Trophoblast cell (in vitro differentiated cells and primary cell): ENCODE data around the gene STRN.

ENCODE experiments used
- DNase-seq, 2 donors: peaks; one replicate each; pipeline ENCODE4 v3.0.0-alpha.2; 2016
- H2AFZ ChIP-seq: 2 replicates; pipeline ENCODE4 v1.6.1; 2013; ENCODE audit warnings: low read length, moderate library complexity, mild to moderate bottlenecking; ENCODE audit not compliant: insufficient read depth, poor library complexity
- H2AK5ac ChIP-seq: 2 replicates; pipeline ENCODE4 v1.6.1; 2013; ENCODE audit warnings: mild to moderate bottlenecking, low read length
- H2BK120ac ChIP-seq: 2 replicates; pipeline ENCODE4 v1.6.1; 2013; ENCODE audit warnings: low read length, mild to moderate bottlenecking, moderate library complexity; ENCODE audit not compliant: insufficient read depth, poor library complexity
- H2BK12ac ChIP-seq: 2 replicates; pipeline ENCODE4 v1.6.1; 2013; ENCODE audit warnings: mild to moderate bottlenecking, low read length, moderate library complexity
- H2BK5ac ChIP-seq: 2 replicates; pipeline ENCODE4 v1.6.1; 2013; ENCODE audit warnings: low read length, low read depth, moderate library complexity, mild to moderate bottlenecking; ENCODE audit not compliant: poor library complexity
- H3K14ac ChIP-seq: 2 replicates; pipeline ENCODE4 v1.6.1; 2013; ENCODE audit warnings: mild to moderate bottlenecking, low read length
- H3K18ac ChIP-seq: 2 replicates; pipeline ENCODE4 v1.6.1; 2013; ENCODE audit warnings: mild to moderate bottlenecking, low read length
- H3K23ac ChIP-seq: 2 replicates; pipeline ENCODE4 v1.6.1; 2013; ENCODE audit warnings: low read length
- H3K27ac ChIP-seq: 2 replicates; pipeline ENCODE4 v1.5.1; 2013; ENCODE audit warnings: low read depth, mild to moderate bottlenecking, inconsistent platforms, low read length, moderate library complexity
- H3K27me3 ChIP-seq: 2 replicates; pipeline ENCODE4 v1.6.1; 2013; ENCODE audit warnings: inconsistent platforms, mild to moderate bottlenecking, low read length, moderate library complexity; ENCODE audit not compliant: insufficient read depth
- H3K36me3 ChIP-seq, 2 experiments: 1 replicate in 1 of 2; 2 replicates in 1 of 2; pipeline ENCODE4 v1.6.1; 2013; ENCODE audit warnings: low read length in 2 of 2, mild to moderate bottlenecking in 2 of 2, moderate library complexity in 1 of 2; ENCODE audit not compliant: insufficient read depth in 2 of 2, control insufficient read depth in 1 of 2
- H3K4ac ChIP-seq: 2 replicates; pipeline ENCODE4 v1.6.1; 2013; ENCODE audit warnings: low read depth, mild to moderate bottlenecking, low read length, moderate library complexity
- H3K4me1 ChIP-seq, 2 experiments: 1 replicate in 1 of 2; 2 replicates in 1 of 2; pipeline ENCODE4 v1.6.1; 2013; ENCODE audit warnings: low read length in 2 of 2, mild to moderate bottlenecking in 2 of 2, moderate library complexity in 1 of 2; ENCODE audit not compliant: insufficient read depth in 2 of 2, control insufficient read depth in 1 of 2
- H3K4me2 ChIP-seq: 2 replicates; pipeline ENCODE4 v1.6.1; 2013; ENCODE audit warnings: inconsistent platforms, mild to moderate bottlenecking, low read length, moderate library complexity
- H3K4me3 ChIP-seq: 2 replicates; pipeline ENCODE4 v1.5.1; 2013; ENCODE audit warnings: mild to moderate bottlenecking, low read depth, low read length, inconsistent platforms
- H3K79me1 ChIP-seq: one replicate; pipeline ENCODE4 v1.6.1; 2013; ENCODE audit warnings: low read length
- H3K79me2 ChIP-seq: 2 replicates; pipeline ENCODE4 v1.6.1; 2013; ENCODE audit warnings: low read length, mild to moderate bottlenecking; ENCODE audit not compliant: control insufficient read depth, insufficient read depth, poor library complexity
- H3K9ac ChIP-seq: 2 replicates; pipeline ENCODE4 v1.6.1; 2013; ENCODE audit warnings: mild to moderate bottlenecking, low read length
- H3K9me3 ChIP-seq: 2 replicates; pipeline ENCODE4 v1.6.1; 2013; ENCODE audit warnings: low read depth, mild to moderate bottlenecking, control low read depth, inconsistent platforms, low read length; ENCODE audit not compliant: insufficient read depth
- H4K12ac ChIP-seq: 2 replicates; pipeline ENCODE4 v1.6.1; 2013; ENCODE audit warnings: low read depth, mild to moderate bottlenecking, low read length, moderate library complexity
- H4K8ac ChIP-seq: 2 replicates; pipeline ENCODE4 v1.6.1; 2013; ENCODE audit warnings: low read depth, mild to moderate bottlenecking, low read length, moderate library complexity
- H4K91ac ChIP-seq: one replicate; pipeline ENCODE4 v1.6.1; 2013; ENCODE audit warnings: low read depth, mild to moderate bottlenecking, low read length, moderate library complexity
- WGBS: extraction: QIAGEN DNeasy Blood & Tissue Kit; methylation state at CpG from one replicate; pipeline ENCODE4 v1.1.7; 2013; ENCODE audit warnings: missing lambda C conversion rate; ENCODE audit not compliant: insufficient read length, insufficient coverage; ENCODE audit errors: extremely low coverage; 5-methylcytosine and 5-hydroxymethylcytosine counted together

STRN gene

GRCh38 chr2:36971990-36972389 is 5.7 kb upstream of the STRN start:
- H3K79me1 ChIP-seq, result peaks cover under 1% of the 10 kb centered on the region
- no peak overlapping the region for H4K8ac ChIP-seq
- H2BK120ac ChIP-seq, result no peak overlapping the region
- peaks cover 0 to 4% of the 10 kb centered on the region in 2 experiments for H3K4me1 ChIP-seq
- H3K9ac ChIP-seq, result no peak overlapping the region
- no peak overlapping the region for H3K27ac ChIP-seq
- H2BK5ac ChIP-seq, result no peak overlapping the region
- H4K12ac ChIP-seq, result no peak overlapping the region
- H3K27me3 ChIP-seq, result no peaks in the 10 kb centered on the region
- no peak overlapping the region for H2AK5ac ChIP-seq
- no peaks in the 10 kb centered on the region for H3K9me3 ChIP-seq
- no peak overlapping the region for H3K4me3 ChIP-seq
- no peak overlapping the region for H3K14ac ChIP-seq
- DNase-seq, result no peak
- H3K18ac ChIP-seq, result no peak overlapping the region
- H3K23ac ChIP-seq, result no peak overlapping the region
- no peaks in the 10 kb centered on the region for H3K36me3 ChIP-seq
- no peak overlapping the region for H3K4me2 ChIP-seq
- H2BK12ac ChIP-seq, result no peak overlapping the region
- no peak overlapping the region for H4K91ac ChIP-seq
- H2AFZ ChIP-seq, result no peak overlapping the region
- H3K4ac ChIP-seq, result no peak overlapping the region
- H3K79me2 ChIP-seq, result peaks cover 1% of the 10 kb centered on the region

DNA sequence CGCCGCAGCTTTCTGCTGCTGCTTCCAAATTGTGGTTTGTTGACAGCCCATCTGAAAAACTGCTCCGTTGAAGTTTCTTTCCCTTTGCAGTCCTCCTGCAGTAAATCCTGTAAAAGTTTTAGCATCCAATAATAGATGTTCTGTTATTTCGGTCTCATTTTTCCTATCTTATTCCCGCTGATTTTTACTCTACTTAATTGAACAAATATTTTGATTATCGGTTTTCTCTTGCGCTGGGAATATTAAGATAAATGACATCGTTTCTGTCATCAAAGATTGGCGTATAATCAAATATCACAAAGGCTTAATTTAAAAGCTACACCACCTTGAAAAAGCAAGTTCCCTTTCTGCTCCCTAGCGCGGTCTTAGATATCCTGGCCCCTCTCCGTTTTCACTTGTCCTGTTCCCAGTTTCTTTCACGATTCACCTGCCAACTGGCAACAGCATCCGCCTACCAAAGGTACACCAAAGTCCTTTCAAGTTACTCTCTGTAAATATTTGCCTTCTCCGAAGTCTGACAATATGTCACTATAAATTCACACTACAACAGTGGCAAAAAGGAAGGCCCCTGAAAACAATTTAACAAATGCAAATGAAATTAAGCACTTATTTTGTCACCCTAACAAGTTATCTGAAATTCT is 1.0 kb upstream of the STRN start:
- peaks cover 8 to 9% of the 10 kb centered on the region in 2 experiments for H3K4me1 ChIP-seq
- H3K4ac ChIP-seq, result no peak overlapping the region
- H3K27me3 ChIP-seq, result no peaks in the 10 kb centered on the region
- H4K12ac ChIP-seq, result peak overlapping the region; percentile 85
- H2BK12ac ChIP-seq, result peak overlapping the region; percentile 50
- H2AK5ac ChIP-seq, result no peak overlapping the region
- H3K14ac ChIP-seq, result peak overlapping the region; percentile 95
- peaks cover 14% of the 10 kb centered on the region for H3K79me1 ChIP-seq
- H3K4me3 ChIP-seq, result peak overlapping the region; percentile 73
- peak overlapping the region; percentile 73 for H2AFZ ChIP-seq
- H3K9me3 ChIP-seq, result no peaks in the 10 kb centered on the region
- peak overlapping the region; percentile 59 for H4K91ac ChIP-seq
- no peak overlapping the region for H3K18ac ChIP-seq
- DNase-seq, result no peak
- peak overlapping the region; percentile 93 for H2BK5ac ChIP-seq
- H3K9ac ChIP-seq, result no peak overlapping the region
- H3K4me2 ChIP-seq, result peak overlapping the region; percentile 65
- H3K23ac ChIP-seq, result no peak overlapping the region
- H3K27ac ChIP-seq, result peak overlapping the region; percentile 48
- peak overlapping the region; percentile 97 for H4K8ac ChIP-seq
- peaks cover 15% of the 10 kb centered on the region for H3K79me2 ChIP-seq
- H3K36me3 ChIP-seq, result no peaks in the 10 kb centered on the region
- no CpG with 5 or more reads among the region's 15 CpGs for WGBS
- peak overlapping the region; percentile 68 for H2BK120ac ChIP-seq

- Histone ChIP-seq H2BK5ac (peak overlapping the region; percentile 98), H3K79me1 (peaks cover 18% of the 10 kb centered on the region), H2AK5ac (no peak overlapping the region), H3K18ac (peak overlapping the region; percentile 97), H4K12ac (peak overlapping the region; percentile 95), H3K4me3 (peak overlapping the region; percentile 89), H3K36me3 (no peaks in the 10 kb centered on the region), H3K27ac (peak overlapping the region; percentile 98), H3K9ac (peak overlapping the region; percentile 95), H2BK120ac (peak overlapping the region; percentile 96), H2AFZ (peak overlapping the region; percentile 96), H3K4me2 (peak overlapping the region; percentile 62), H3K4me1 (peaks cover 10 to 12% of the 10 kb centered on the region in 2 experiments), H3K79me2 (peaks cover 18% of the 10 kb centered on the region), H4K91ac (peak overlapping the region; percentile 98), H4K8ac (peak overlapping the region; percentile 98), H3K27me3 (no peaks in the 10 kb centered on the region), H2BK12ac (no peak overlapping the region), H3K4ac (peak overlapping the region; percentile 96), H3K14ac (peak overlapping the region; percentile 98), H3K9me3 (no peaks in the 10 kb centered on the region), H3K23ac (no peak overlapping the region)
- no CpG with 5 or more reads among the region's 42 CpGs for WGBS
- peak in 1 of 2 donors; percentile 29 for DNase-seq
These were observed 476 bp downstream of the STRN start for GRCh38 chr2:36965751-36966369.

DNA sequence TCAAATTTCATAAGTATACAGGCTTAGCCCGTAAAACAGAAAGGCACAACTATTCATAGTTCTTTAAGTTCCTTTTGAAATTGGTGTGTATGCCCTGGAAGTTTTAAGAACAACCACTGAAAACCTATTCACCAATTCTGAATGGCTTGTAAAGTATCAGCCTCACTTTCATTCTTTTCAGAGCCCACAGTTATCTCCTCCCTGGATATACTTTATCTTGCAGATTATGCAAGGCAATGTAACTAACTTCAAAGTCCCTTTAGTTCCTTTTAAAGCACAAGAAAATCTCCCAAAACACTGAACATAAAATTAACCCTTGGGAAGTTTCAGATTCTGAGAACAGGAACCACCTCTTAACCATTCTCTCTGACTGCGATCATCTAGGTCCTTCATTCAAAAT is 1.1 kb downstream of the STRN start:
- no peaks in the 10 kb centered on the region for H3K27me3 ChIP-seq
- H3K4me3 ChIP-seq, result no peak overlapping the region
- H3K23ac ChIP-seq, result no peak overlapping the region
- H2BK12ac ChIP-seq, result no peak overlapping the region
- no peak overlapping the region for H4K8ac ChIP-seq
- H3K79me2 ChIP-seq, result peaks cover 19% of the 10 kb centered on the region
- H3K27ac ChIP-seq, result peak overlapping the region; percentile 98
- no peaks in the 10 kb centered on the region for H3K36me3 ChIP-seq
- H3K4me2 ChIP-seq, result peak overlapping the region; percentile 62
- no peak for DNase-seq
- no peak overlapping the region for H3K9ac ChIP-seq
- no peak overlapping the region for H3K14ac ChIP-seq
- no peak overlapping the region for H3K4ac ChIP-seq
- no peak overlapping the region for H2BK120ac ChIP-seq
- peaks cover 10 to 12% of the 10 kb centered on the region in 2 experiments for H3K4me1 ChIP-seq
- no peak overlapping the region for H2AFZ ChIP-seq
- no peak overlapping the region for H2AK5ac ChIP-seq
- no peaks in the 10 kb centered on the region for H3K9me3 ChIP-seq
- H3K79me1 ChIP-seq, result peaks cover 18% of the 10 kb centered on the region
- H2BK5ac ChIP-seq, result no peak overlapping the region
- H4K91ac ChIP-seq, result no peak overlapping the region
- H4K12ac ChIP-seq, result no peak overlapping the region
- no peak overlapping the region for H3K18ac ChIP-seq
- no CpG with 5 or more reads among the region's 2 CpGs for WGBS
